ENCODE measurements around the gene MLC1.

DNA sequence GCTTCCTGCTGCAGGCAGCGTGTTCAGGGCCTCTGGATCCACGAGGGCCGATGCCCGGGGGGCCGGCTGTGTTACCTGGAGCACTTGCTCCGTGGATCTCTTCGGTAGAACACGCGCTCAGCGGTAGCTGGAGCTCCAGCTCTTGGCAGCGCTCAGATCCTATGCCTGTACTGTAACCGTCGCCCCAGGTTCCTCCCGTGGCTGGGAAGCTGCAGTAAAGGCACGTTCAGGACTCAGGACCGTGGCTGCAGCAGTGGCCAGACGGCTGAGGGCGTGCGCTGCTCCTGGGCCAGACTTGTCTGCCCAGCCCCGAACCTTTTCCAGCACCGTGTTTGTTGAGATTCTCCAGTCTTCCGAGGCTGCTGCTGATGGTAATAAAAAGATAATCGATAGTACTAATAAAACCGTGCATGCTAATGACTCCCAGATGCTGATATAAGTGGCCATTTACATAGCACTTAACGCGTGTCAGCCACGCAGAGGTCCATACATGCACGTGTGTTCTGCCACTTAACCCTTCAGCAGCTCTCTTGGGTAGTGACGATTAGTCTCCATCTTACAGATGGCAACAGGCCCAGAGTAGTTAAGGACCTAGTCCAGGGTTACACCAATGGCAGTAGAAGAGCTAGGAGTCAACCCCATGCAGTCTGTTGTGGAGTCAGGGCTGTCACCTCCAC, 6.0 kb upstream of the MLC1 start:
- TF ChIP-seq POLR2A (IDR thresholded peaks at IDR 0.05) (no peak), CTCF (IDR thresholded peaks at IDR 0.05) (no peak)

Data from body of pancreas (tissue), 4 donors.